Measurements from ENCODE around the gene AUTS2.

DNA sequence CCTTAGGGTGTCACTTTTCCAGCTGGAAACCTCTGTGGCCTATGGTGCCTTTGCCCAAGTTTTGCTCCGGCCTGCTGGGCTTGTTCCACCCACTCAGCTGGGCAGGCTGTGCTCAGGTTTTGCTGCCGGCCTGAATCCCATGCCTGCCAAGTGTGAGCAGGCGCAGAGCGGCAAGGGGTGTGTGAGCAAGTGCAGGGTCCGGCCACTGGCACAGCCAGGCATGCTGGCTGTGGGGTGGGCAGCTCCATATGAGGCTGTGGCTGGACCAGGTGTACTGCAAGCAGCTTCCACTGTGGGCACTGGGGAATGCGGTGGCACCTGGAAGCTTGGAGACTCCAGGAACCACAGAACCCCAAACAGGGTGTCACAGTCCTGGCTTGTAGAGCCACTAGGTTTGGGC lies 92.1 kb downstream of the AUTS2 start:
- TF ChIP-seq TAF1 (IDR thresholded peaks at IDR 0.05; ENCODE audit: low read depth, low read length) (no peak), POLR2A (IDR thresholded peaks at IDR 0.05; ENCODE audit: low read depth, low read length) (no peak), POLR2AphosphoS5 (IDR thresholded peaks at IDR 0.05; ENCODE audit: low read depth, low read length) (no peak), SPI1 (IDR thresholded peaks at IDR 0.05; ENCODE audit: low read depth, low read length) (no peak), POU2F2 (IDR thresholded peaks at IDR 0.05; ENCODE audit: low read depth, low read length) (no peak), PAX5 (IDR thresholded peaks at IDR 0.05; ENCODE audit: insufficient read depth, low read length, severe bottlenecking) (no peak)

All from GM12891 (cell line).